ENCODE data around the gene KLC1.

The KLC1 gene

DNA sequence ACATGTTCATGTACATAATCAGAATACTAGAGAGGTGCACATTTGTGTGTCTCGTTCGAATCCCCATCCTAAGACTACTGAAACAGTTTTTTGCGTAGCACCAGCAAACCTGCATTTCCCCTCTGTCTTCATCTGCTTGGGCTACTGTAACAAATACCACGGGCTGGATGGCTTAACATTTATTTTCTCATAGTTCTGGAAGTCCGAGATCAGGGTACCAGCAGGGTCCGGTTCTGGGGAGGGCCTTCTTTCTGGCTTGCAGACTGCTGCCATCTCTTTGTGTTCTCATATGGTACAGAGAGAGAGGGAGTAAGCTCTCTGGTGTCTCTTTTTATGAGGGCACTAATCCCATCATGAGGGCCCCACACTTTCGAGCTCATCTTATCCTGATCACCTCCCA is 30.6 kb downstream of the KLC1 start:
- no peak for DNase-seq (ENCODE audit: low read depth)

DNA sequence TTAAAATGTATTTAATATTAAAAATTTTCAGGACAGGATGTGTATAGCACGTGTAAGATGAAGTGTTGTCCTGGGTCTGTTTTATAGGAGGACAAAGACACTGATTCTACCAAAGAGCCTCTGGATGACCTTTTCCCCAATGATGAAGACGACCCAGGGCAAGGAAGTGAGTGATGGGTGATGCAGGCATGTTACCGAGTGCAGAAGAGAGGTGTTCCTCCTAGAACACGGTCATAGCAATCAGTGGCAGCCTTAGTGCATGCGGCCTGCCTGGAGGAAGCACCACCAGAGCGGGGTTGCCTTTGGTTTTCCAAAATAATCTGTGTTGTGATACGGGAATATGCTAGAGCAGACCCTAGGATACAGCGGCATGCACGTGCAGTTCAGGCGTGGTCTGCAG is 33.0 kb downstream of the KLC1 start:
- DNase-seq (ENCODE audit: low read depth), result no peak

DNA sequence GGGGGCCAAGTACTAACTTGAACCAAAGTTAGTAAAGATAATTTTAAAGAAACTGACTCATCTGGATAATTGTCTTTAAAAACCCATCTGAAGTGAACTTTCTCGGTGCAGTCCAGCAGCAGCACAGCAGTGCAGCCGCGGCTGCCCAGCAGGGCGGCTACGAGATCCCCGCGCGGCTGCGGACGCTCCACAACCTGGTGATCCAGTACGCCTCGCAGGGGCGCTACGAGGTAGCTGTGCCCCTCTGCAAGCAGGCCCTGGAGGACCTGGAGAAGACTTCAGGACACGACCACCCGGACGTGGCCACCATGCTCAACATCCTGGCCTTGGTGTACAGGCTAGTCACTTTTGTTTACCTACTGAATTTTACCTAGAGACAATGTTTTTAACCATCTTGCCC is 33.6 kb downstream of the KLC1 start:
- no peak for DNase-seq (ENCODE audit: low read depth)

DNA sequence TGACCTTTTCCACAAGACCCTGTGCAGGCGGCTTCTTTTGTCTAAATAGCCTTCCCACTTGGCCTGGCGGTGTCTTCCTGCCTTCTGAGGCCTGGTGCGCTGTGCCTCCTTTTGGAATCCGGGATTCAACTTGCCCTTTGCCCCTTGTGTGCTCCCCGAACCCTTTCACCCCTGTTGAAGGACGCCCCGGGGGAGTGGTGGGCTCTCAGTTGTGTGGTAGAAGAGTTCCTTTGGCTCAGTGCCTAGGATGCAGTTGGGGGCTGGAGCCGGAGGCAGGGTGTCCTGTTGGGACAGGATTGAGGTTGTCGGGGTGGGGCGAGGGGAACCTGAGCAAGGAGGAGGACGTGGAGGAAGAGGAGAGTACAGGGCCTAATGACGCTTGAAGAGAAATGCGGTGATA is 34.5 kb downstream of the KLC1 start:
- no peak for DNase-seq (ENCODE audit: low read depth)

DNA sequence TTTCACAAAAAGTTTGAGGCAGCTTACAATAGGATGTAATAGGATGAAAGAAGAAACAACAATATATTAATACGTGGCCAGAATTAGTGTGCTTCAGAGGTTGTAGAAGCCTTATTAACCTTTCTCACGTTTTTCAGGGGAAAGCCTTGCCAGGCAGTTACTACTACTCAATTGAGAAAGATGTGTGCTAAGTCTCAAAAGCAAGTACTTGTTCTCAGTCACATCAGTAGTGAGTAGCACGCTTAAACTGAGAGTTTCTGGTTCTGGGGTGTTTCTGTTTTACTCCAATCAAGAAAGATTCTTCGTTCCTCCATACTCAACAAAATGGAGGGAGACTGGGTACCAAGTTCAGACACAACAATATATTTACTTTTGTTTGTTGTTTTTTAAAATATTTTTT is 38.7 kb downstream of the KLC1 start:
- DNase-seq (ENCODE audit: low read depth), result no peak

DNA sequence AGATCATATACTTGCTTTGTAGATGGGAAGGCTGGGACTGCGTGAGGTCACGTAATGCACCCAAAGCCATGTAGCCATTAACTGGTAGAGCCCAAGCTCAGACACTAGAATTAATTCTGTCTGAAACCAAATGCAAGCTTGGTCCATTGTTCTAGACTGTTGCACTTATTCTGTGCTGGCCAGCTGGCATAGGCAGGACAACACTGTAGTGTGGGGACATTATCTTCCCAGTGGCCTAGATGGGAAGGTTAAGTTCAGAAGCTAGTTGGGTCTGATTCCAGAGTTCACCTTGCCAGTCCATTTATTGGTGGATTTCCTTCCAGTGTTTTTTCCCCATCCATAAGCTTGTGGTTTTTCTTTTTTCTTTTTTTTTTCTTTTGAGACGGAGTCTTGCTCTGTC is 39.1 kb downstream of the KLC1 start:
- no peak for DNase-seq (ENCODE audit: low read depth)

DNA sequence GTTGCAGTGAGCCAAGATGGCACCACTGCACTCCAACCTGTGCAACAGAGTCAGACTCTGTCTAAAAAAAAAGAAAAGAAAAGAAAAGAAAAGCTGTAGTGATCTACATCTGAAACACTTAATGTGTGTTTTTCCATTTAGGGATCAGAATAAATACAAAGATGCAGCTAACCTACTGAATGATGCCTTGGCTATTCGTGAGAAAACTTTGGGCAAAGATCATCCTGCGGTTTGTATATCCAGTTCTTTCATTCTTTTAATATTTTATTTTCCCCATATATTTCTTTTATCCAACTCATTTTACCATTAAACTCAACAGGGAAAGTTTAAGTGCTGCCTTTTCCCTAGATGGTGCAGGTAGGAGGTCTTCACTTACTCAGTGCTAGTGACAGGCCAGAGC is 40.4 kb downstream of the KLC1 start:
- DNase-seq (ENCODE audit: low read depth), result no peak

DNA sequence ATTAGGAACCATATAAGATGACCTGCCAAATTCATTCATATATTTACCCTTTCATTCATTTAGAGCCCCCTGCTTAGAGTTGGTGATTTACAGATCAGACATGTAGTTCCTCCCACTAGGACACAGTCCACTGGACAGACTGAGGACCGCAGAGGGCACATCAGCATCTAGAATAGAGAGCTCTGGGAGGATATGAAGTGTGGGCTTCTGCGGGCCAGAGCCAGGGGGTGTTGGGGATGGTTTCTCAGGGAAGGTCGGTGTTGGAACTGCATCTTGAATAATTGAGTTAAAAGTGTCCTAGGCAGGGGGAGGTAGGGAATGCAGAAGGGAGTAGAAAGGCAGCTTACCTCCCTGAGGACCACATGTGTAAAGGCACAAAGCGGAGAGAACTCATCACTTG is 42.9 kb downstream of the KLC1 start:
- no peak for DNase-seq (ENCODE audit: low read depth)

DNA sequence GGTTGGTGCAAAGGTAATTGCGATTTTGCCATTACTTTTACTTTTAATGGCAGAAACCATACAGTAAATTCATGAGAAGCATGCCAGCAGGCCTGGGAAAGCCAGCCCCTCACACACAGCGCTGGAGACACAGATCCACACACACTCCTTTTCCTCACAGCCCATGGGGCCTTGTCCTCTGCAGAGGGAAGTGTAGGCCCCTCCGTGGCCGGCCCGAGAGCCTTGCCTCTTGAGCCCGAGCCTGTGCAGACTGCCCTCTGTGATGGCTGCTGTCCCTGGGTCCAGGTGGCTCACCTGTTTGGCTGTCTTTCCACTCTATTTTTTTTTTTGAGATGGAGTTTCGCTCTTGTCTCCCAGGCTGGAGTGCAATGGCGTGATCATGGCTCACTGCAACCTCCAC is 46.9 kb downstream of the KLC1 start:
- no peak for DNase-seq (ENCODE audit: low read depth)

DNA sequence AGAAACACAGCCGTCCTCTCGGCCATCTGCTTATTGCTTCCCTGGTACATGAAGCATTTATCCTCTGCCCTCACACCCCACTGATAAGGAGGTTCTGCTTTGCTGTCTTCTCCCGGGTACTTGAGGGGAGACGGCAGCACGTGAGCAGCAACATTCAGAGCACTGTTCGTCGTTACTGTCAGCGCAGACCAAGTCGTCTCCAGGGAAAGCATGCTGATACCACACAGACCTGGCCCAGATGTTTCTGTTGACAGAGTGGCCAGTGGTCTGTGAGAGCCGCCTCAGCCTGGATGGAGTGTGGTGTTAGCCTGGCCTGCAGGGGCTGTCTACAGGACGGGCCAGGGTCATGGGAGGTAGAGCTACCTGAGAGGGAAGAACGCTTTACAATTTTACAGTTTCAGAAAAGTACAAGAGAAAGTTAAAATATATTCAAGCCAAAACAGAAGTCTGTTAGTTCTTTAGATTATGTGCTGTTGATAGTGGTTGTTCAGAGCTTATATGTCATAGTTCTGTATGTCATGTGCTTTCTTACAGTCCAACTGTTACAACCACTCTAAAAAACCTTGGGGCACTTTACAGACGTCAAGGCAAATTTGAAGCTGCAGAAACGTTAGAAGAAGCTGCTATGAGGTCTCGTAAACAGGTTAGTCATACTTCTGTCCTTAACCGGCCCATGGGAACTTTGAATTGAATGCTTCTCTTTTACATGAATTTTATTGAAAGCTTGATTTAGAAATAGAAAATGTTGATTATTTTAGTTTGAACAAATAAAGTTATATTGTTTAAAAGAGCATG is 48.1 kb downstream of the KLC1 start:
- DNase-seq (ENCODE audit: low read depth), result no peak

DNA sequence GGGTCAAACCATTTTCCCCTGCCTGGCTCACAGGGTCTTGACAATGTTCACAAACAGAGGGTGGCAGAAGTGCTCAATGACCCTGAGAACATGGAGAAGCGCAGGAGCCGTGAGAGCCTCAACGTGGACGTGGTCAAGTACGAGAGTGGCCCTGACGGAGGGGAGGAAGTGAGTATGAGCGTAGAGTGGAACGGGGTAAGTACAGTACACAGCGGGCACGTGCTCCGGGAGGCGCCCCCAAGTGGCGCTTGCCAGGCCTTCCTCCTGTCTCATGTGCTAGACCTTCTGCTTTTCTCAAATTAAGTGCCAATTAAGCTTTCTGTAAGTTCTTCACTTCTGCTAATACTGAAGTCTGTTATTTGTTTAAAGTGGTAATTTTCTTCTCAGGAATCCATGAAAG is 50.3 kb downstream of the KLC1 start:
- DNase-seq (ENCODE audit: low read depth), result no peak

DNA sequence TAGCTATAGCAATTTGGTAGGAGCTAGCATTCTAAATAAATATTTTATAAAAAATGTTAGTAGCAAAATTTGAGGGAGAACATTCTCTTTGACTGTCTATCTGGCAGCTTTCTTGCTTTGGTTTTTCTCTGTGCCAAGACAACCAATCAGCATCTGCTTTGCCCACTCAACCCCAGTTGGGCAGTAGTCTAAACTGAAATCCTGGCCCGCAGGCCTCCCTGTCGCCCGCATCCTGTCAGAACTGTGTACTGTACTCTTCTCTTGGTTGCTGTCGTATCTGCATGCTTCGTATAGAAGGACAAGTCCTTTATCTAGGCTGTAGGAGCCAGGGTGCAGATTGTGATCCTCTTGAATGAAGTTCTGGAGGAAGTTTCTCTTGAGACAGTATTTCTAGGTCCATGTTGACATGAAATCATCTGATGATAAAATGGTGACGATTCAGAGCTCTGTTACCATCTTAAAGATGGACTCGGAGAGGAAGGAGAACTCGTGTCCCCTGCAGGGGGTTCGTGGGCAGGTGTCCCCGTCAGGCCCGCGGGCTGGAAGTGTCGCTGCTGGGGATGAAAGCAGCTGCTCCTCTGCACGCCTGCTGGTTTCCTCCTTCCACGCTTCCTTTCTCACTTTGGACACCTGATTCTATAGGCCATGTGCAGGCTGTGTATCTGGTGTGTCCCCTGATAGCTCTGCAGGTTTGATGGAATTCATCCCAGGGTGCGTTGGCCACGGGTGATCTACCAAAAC is 51.6 kb downstream of the KLC1 start:
- DNase-seq (ENCODE audit: low read depth), result no peak

DNA sequence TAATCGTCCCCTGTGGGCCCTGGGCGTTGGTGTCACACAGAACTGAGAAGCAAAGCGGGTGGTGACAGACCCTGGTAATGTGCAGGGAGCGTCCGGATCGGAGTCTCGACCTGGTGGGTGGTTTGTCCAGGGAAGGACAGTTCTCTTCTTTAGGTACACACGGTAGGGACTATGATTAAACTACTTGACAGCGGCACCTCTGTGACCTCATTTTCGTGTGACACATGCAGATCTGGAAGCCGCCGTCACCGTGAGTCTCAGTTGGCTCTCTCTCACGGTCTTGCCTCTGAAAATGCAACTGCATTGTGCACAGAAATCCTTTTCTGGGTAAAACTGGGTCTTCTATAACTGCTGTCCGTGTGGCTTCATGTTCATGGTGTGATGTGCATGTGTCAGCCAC is 54.1 kb downstream of the KLC1 start:
- no peak for DNase-seq (ENCODE audit: low read depth)

DNA sequence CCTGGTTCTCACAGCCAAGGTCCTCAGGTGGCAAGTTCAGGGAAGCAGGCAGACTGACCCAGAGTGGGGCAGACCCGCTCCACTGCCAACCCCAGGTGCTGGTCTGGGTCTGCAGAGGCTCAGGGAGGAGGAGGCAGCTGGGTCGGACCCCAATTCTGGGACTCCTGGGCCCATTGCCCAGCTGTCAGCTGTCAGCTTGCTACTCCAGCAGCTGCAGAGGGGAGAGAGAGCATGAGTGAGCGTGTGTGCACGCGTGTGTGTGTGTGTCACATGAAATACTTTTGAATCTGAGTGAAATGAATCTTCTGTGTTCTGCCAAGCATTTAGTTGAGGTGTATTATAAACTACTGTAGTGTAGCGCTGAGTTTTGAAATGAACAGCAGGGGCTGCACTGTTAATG is 55.5 kb downstream of the KLC1 start:
- no peak for DNase-seq (ENCODE audit: low read depth)

DNA sequence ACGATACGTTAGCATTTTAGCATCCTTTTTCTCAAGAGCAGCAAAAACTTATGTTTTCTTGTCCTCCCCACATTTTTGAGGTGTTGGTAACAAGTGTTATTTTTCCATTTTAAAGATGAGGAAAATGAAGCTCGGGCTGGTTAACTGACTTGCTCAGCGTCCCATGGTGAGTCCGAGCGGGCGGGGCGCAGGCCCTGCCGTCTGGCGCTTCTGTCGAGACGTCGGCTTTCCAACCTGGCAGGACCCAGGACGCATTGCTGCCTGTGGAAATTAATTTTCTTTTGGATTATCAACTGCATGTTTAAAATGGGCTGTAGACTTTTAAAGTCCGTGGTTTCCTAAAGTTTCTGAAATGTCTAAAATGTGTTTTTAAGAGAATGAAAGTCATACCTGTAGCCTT is 55.9 kb downstream of the KLC1 start:
- no peak for DNase-seq (ENCODE audit: low read depth)

DNA sequence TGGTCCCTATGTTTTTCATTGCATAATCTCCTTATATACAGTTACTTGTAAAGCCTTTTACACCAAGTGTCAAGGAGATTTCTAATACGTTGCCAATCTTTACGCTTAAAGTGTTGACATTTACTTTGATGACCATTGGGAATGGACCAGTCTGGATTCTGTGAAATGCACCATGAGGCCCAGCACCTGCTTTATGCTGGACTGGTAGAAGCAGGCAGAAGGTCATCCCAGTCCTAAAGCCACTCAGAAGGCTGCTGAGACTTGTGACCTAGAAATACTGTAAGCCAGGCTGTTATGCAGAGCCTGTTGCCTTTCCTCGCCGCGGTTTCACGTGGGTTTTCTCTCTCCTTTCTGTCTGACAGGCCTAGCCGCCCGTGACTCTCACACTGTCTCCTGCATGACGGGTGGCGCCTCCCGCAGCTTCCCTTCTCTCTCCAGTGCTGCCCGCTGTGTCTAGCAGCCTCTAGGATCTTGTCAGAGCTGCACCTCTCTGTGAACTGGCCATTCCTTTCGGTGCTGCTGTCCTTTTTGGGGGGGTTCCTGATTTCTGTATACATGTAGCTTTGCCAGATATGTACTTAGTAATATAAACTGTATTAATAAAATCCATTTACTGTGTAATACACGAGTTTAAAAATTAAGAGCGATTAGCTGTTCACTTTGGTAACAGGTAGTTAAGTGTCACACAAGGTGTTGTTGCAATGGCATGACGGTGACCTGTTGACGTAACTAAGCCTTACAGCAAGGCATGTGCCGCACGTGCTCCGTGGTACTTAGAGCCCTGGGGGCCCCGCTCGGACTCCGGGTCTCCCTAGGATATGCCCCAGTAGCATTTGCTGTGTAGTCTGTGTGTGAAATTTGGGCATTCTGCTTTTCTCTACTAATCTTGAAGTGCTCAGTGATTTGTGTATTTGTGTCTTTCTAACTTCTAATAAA is 56.5 kb downstream of the KLC1 start:
- no peak for DNase-seq (ENCODE audit: low read depth)

DNA sequence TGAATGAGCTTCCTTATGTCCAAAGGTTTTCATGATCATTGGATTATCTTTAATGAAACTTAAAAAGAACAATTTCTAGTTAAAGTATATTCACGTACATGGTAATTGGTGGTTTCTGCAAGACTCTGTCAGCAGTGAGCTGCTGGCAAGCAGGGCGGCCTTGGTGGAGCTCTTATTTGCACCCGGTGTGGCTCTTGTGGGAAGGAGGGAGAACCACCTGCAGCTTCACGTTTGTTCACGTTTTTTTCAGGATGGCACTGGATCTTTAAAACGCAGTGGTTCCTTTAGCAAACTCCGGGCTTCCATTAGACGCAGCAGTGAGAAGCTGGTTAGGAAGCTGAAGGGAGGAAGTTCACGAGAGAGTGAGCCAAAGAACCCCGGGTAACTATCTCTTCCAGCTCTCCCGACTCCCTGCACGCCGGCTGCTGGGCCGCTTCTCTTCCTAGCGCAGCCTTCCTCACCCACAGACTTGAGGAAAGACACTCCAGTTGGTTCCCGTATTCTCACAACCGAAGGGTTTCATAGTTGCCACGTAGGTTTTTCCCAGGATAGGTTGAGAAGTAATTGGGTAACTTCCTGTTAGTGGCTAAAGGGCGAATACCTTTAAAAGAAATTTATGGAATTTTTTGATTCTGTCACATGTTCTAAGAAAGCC is 57.9 kb downstream of the KLC1 start:
- DNase-seq (ENCODE audit: low read depth), result no peak

DNA sequence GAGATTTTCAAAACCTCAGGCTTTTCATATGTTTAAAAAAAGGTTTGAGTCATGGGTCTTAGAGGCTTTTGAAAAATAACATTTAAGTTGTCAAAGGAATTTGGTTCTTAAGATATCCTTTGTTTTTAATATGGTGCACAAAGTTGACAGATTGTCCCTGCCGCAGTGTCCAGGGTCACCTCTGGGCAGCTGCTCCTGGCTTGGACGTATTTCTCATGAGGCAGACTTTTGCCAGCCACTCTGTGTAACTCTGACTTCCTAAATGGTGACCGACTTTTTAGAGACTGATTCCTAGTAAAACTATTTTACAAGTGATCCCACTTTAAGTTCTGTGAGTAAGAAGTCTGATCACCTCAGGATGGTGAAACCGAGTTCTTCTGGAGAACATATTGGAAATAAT is 58.7 kb downstream of the KLC1 start:
- DNase-seq (ENCODE audit: low read depth), result no peak

DNA sequence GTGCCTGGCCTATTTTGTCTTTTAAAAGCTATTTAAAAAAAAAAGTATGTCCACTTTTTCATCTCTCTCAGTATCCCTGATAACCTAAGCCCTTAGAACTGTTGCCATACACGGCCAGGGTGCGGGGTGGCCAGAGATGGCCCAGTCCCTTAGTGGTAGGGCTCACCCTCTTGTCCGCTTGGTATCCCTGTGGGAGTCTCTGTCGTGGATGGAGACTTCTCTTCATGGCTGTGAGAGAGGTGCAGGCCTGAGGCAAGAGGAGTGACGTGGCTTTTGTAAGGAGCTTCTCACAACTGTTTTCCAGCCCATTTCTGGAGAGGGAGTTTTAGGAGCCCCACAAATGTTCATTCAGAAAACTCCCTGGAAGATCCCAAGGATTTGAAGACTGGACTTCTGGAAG is 59.4 kb downstream of the KLC1 start:
- no peak for DNase-seq (ENCODE audit: low read depth)

DNA sequence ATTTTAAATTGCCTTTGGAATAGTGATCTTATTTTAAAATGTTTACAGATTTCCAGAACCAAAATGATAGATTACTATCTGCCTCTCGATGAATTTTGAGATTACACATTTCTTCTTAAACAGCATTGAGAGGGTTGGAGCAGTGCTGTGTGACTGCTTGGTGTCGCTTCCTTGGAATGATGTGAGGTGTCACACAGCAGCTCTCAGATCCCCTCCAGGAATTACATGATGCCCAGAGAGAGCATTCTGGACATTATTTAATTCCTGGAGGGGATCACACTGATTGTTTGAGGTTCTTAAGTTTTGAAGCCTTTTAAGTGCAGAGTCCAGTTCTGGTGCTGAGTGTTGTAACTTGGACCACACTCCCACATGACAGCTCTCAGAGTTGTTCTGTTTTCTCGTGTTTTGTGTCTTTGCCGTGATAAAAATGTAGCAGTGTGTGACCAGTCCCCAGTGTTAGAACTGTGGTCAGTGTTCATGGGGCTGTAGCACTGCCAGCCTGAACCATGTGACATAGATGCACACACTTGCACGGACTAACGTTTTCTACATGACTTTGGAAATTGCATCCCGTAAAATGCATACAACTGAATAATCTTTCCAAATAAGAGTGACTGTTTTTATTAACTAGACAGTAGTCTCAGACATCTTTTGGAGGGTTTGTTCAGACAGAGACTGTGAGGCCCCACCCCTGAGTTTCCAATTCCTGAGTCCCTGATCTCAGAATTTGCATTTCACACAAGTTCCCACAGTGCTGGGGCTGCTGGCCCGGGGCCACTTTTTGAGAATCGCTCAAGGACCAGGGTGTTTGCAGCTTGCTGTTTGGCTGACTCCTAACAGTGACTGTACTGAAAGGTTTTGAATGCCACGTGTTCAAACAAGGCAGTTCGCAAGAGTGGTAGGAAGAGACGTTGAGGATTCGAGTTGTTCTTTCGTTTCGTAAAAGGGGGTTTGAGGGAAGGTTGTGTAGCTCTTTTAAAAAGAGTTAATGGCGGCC is 60.2 kb downstream of the KLC1 start:
- DNase-seq (ENCODE audit: low read depth), result no peak

DNA sequence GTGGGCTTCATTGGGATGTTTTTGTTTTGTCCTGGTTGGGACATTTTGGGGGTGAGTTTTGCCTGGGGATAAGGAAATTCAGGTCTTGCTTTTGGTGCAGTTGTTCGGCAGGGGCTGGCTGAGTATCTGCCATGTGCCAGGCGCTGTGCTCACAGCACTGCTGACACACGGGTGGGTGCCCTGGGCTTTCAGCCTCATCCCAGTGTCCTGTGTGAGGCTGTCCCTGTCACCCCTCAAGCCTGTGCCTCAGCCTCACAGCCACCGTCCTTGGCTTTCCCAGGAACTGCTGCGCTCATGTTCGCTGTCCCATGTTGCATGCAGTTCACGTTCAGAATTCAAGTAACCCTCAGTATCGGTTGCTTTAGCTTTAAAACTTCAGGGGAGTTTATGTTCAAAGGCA is 61.3 kb downstream of the KLC1 start:
- DNase-seq (ENCODE audit: low read depth), result no peak

Measured in GM04503 (cell line).